GM12878 (cell line): Measurements from ENCODE around the gene GNAT3. TPM values are rescaled to one million over a fixed set of nuclear protein-coding genes. Genes with fewer than 3 reads are reported as not detected.

Source experiments
- ATAC-seq: fragments of 200-7000 bp; cut with Tn5 transposase; 3 replicates; pipeline ENCODE4 v1.9.1; 2020; ENCODE audit warnings: mild to moderate bottlenecking, moderate library complexity
- BruUV-seq: library from RNA; stranded (reverse); fragments of 400-500 nt; replicated peaks from 2 replicates; lab custom pipeline; 2021; lab: Mats Ljungman, UMichigan
- CTCF ChIA-PET: fragments of 300-600 bp; sonication (Branson Sonifier 250); formaldehyde crosslinking; extraction: SDS; loops from one replicate; lab custom pipeline; 2021; ENCODE audit warnings: inconsistent platforms; lab: Yijun Ruan, JAX
- POLR2A ChIA-PET: fragments of 350-600 bp; formaldehyde crosslinking; extraction: SDS; loops from one replicate; lab custom pipeline; 2021; ENCODE audit warnings: inconsistent platforms; lab: Charles Lee
- RAD21 ChIA-PET: fragments of 300-600 bp; sonication (Branson Sonifier 250); formaldehyde crosslinking; loops from one replicate; lab custom pipeline; 2023; ENCODE audit warnings: antibody characterized with exemption; ENCODE audit not compliant: unreplicated experiment; lab: Charles Lee
- SMC1A ChIA-PET: fragments of 300-600 bp; sonication (Branson Sonifier 250); formaldehyde crosslinking; loops from one replicate; lab custom pipeline; 2023; ENCODE audit not compliant: unreplicated experiment, uncharacterized antibody; lab: Charles Lee
- DNase-seq: peaks from one replicate; pipeline ENCODE4 v3.0.0-alpha.2; 2011; ENCODE audit warnings: low read depth, low spot score
- FAIRE-seq: peaks from 3 replicates; lab custom pipeline; 2011; peaks lifted over from hg19 to GRCh38; lab: Jason Lieb, UNC
- H2AFZ ChIP-seq: 2 replicates; pipeline ENCODE4 v1.6.0; 2011; ENCODE audit warnings: low read depth, low read length, control low read depth; ENCODE audit not compliant: control insufficient read depth
- H3K27ac ChIP-seq: 2 replicates; pipeline ENCODE4 v1.5.1; 2011; ENCODE audit warnings: control low read depth; ENCODE audit not compliant: control insufficient read depth, insufficient read depth
- H3K27me3 ChIP-seq, 2 experiments: replicated peaks in 1 of 2; 2 replicates each; pipeline versions ENCODE4 v1.6.0 to v1.6.1; 2011; ENCODE audit warnings: low read length in 1 of 2; ENCODE audit not compliant: control insufficient read depth in 2 of 2, insufficient read depth in 2 of 2
- H3K36me3 ChIP-seq, 2 experiments: 2 replicates each; pipeline ENCODE4 v1.5.1; 2011; ENCODE audit warnings: low read length in 1 of 2; ENCODE audit not compliant: control insufficient read depth in 2 of 2, insufficient read depth in 2 of 2
- H3K4me1 ChIP-seq: 2 replicates; pipeline ENCODE4 v1.6.1; 2011; ENCODE audit warnings: mild to moderate bottlenecking, low read length, moderate library complexity, mixed read lengths; ENCODE audit not compliant: control insufficient read depth, insufficient read depth
- H3K4me2 ChIP-seq: 2 replicates; pipeline ENCODE4 v1.6.0; 2011; ENCODE audit warnings: control low read depth; ENCODE audit not compliant: control insufficient read depth, insufficient read depth
- H3K4me3 ChIP-seq: fragments of 200-600 bp; sonication (generic); 2 replicates; pipeline ENCODE4 v1.5.1; 2016
- H3K79me2 ChIP-seq: 2 replicates; pipeline ENCODE4 v1.6.0; 2011; ENCODE audit warnings: low read length; ENCODE audit not compliant: control insufficient read depth, insufficient read depth
- H3K9ac ChIP-seq: 2 replicates; pipeline ENCODE4 v1.8.0; 2011; ENCODE audit warnings: low read length, control low read depth, mixed read lengths; ENCODE audit not compliant: control insufficient read depth, insufficient read depth
- H3K9me3 ChIP-seq: replicated peaks from 3 replicates; pipeline ENCODE4 v1.5.1; 2011; ENCODE audit warnings: mild to moderate bottlenecking, low read length; ENCODE audit not compliant: control insufficient read depth, insufficient read depth
- H4K20me1 ChIP-seq: 2 replicates; pipeline ENCODE4 v1.6.0; 2011; ENCODE audit not compliant: control insufficient read depth, insufficient read depth
- CHD2 ChIP-seq: IDR thresholded peaks from 2 replicates; pipeline ENCODE4 v1.6.1; 2011; ENCODE audit warnings: low read depth, low read length, improper control_type of control experiment, borderline replicate concordance
- GATAD2B ChIP-seq: fragments of 450-650 bp; conservative IDR thresholded peaks from 2 replicates; pipeline ENCODE4 v1.6.1; 2017; ENCODE audit warnings: low read depth, mild to moderate bottlenecking, moderate library complexity
- HDAC6 ChIP-seq: fragments of 200-600 bp; sonication (generic); IDR thresholded peaks from one replicate; pipeline ENCODE4 v1.8.0; 2017; ENCODE audit warnings: antibody characterized with exemption; ENCODE audit not compliant: unreplicated experiment
- HSF1 ChIP-seq: fragments of 150-350 bp; IDR thresholded peaks from 2 replicates; pipeline ENCODE4 v1.6.1; 2014; ENCODE audit warnings: mild to moderate bottlenecking, low read depth, low read length
- JUNB ChIP-seq: IDR thresholded peaks from 2 replicates; pipeline ENCODE4 v1.6.1; 2016; ENCODE audit warnings: antibody characterized with exemption, mild to moderate bottlenecking
- MEF2B ChIP-seq: fragments of 450-650 bp; IDR thresholded peaks from 2 replicates; pipeline ENCODE4 v1.6.1; 2018; ENCODE audit warnings: mild to moderate bottlenecking, moderate library complexity; ENCODE audit not compliant: partially characterized antibody, poor library complexity, severe bottlenecking
- MYB ChIP-seq: fragments of 150-350 bp; IDR thresholded peaks from 2 replicates; pipeline ENCODE4 v1.6.1; 2014; ENCODE audit warnings: mild to moderate bottlenecking, low read depth, low read length, borderline replicate concordance
- MYC ChIP-seq: IDR thresholded peaks from 2 replicates; pipeline ENCODE4 v1.6.1; 2011; ENCODE audit warnings: mild to moderate bottlenecking, low read length, moderate library complexity, inconsistent platforms; ENCODE audit not compliant: insufficient read depth, insufficient replicate concordance, insufficient read length, severe bottlenecking
- NFXL1 ChIP-seq: fragments of 450-650 bp; IDR thresholded peaks from 2 replicates; pipeline ENCODE4 v1.6.1; 2017; ENCODE audit warnings: antibody characterized with exemption, mild to moderate bottlenecking, borderline replicate concordance
- NRF1 ChIP-seq: conservative IDR thresholded peaks from 2 replicates; pipeline ENCODE4 v1.6.1; 2011; ENCODE audit warnings: mild to moderate bottlenecking, low read depth, low read length, improper control_type of control experiment
- POLR2A ChIP-seq: IDR thresholded peaks from 2 replicates; pipeline ENCODE4 v1.6.1; 2011; ENCODE audit warnings: low read depth, mild to moderate bottlenecking, low read length
- SMC3 ChIP-seq: IDR thresholded peaks from 2 replicates; pipeline ENCODE4 v1.6.1; 2011; ENCODE audit warnings: low read length, improper control_type of control experiment, borderline replicate concordance
- SP1 ChIP-seq: IDR thresholded peaks from one replicate; pipeline ENCODE4 v1.6.1; 2011; ENCODE audit warnings: low read depth, low read length
- SUZ12 ChIP-seq: fragments of 200-600 bp; sonication (generic); IDR thresholded peaks from one replicate; pipeline ENCODE4 v1.6.1; 2018; ENCODE audit warnings: antibody characterized with exemption, mild to moderate bottlenecking; ENCODE audit not compliant: unreplicated experiment
- TAF1 ChIP-seq: IDR thresholded peaks from 2 replicates; pipeline ENCODE4 v1.6.1; 2011; ENCODE audit warnings: mild to moderate bottlenecking, low read depth, low read length, borderline replicate concordance
- ZBED1 ChIP-seq: IDR thresholded peaks from 2 replicates; pipeline ENCODE4 v1.6.1; 2016; ENCODE audit warnings: borderline replicate concordance
- ZNF217 ChIP-seq: fragments of 450-650 bp; IDR thresholded peaks from 2 replicates; pipeline ENCODE4 v1.6.1; 2017; ENCODE audit warnings: antibody characterized with exemption, mild to moderate bottlenecking
- ZNF274 ChIP-seq: IDR thresholded peaks from one replicate; pipeline ENCODE4 v1.8.0; 2011; ENCODE audit not compliant: insufficient read length, insufficient read depth
- WGBS: methylation state at CpG from one replicate; pipeline ENCODE4 v1.1.6; 2016; ENCODE audit warnings: low lambda C conversion rate; ENCODE audit not compliant: insufficient replicate concordance, insufficient coverage; ENCODE audit errors: missing lambda C conversion rate; 5-methylcytosine and 5-hydroxymethylcytosine counted together
- in situ Hi-C: fragments of 300-500 bp; cut with MboI; formaldehyde crosslinking; loops from 9 replicates; pipeline ENCODE4 v1.14.3; 2018; ENCODE audit warnings: mixed read lengths
- intact Hi-C: fragments of 100-400 bp; cut with micrococcal nuclease; formaldehyde crosslinking; loops from one replicate; pipeline ENCODE4 v1.14.2; 2022; ENCODE audit not compliant: unreplicated experiment
- polyA plus RNA-seq, 11 experiments: library from polyadenylated mRNA; depleted of rRNA in 4 of 11; unstranded in 6 of 11; stranded (reverse) in 5 of 11; fragments of >200 nt; fragmentation: Nextera tagmentation in 4 of 11; fragmentation: Illumina TruSeq in 1 of 11; extraction: Ambion mirVana in 4 of 11; extraction: Trizol in 1 of 11; gene quantifications; 1 replicate in 1 of 11; 2 replicates in 10 of 11; pipeline versions ENCODE4 v1.2.1 to v1.2.3, GENCODE V29; 2011 to 2016; ENCODE audit warnings: inconsistent platforms in 2 of 11, missing spikeins in 2 of 11, low read depth in 1 of 11
- total RNA-seq, 4 experiments: library from RNA; depleted of rRNA in 3 of 4; stranded (reverse); fragments of >200 nt in 3 of 4; fragmentation: Illumina TruSeq in 1 of 4; extraction: Trizol in 1 of 4; gene quantifications; 2 replicates each; pipeline versions ENCODE4 v1.2.1 to v1.2.3, GENCODE V29; 2013 to 2021
- TF ChIP-seq, protein P1 (sequence below): fragments of 450-650 bp; IDR thresholded peaks from 2 replicates; pipeline ENCODE4 v1.6.1; 2016; ENCODE audit warnings: mild to moderate bottlenecking

Gene GNAT3
- total and polyA plus RNA-seq, 10 of the 15 experiments (the other 5 are each of a cell fraction or from before 2014, with no cell fraction given), result 1.7 to 8.3 (median 5.8) TPM; not detected in 1

DNA sequence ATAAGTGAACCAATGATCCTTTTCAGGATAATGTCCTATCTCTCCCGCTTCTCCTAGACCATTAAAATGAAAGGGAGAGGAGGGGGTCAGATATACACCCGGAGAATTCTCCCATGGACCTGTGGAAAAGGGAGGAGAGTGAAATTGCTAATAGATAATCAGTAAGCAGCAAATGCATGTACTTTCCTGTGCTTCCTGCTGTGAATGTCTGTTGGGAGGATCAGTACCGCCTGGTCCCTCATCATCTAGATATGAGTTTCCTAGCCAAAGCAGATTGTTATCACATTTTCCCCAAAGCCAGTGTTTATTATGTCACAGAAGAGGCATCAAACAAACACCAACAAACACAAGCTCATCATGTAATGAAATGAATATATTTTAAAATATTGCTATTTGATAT is 96.8 kb downstream of the GNAT3 start:
- CTCF ChIA-PET, result no interaction called here
- Histone ChIP-seq H3K4me2 (no peak overlapping the region), H3K27ac (no peak overlapping the region), H3K79me2 (no peaks in the 10 kb centered on the region), H3K9ac (no peak overlapping the region), H3K4me1 (no peaks in the 10 kb centered on the region), H4K20me1 (no peaks in the 10 kb centered on the region), H2AFZ (no peak overlapping the region), H3K9me3 (no peaks in the 10 kb centered on the region)
- POLR2A ChIA-PET, result interaction anchor here (0.5 kb wide), 1 partner anchor 495 kb away, joined by 5 read pairs; no protein-coding TSS in a partner anchor
- no peak for DNase-seq
- WGBS, result 42% methylated on average over 3 of the region's 3 CpGs
- in situ Hi-C loops (no loop called here), intact Hi-C loops (no loop called here)
- ATAC-seq, result no peak
- BruUV-seq, result no TSS peak
- RAD21 ChIA-PET, result no interaction called here
- TF ChIP-seq POLR2A (no peak), SMC3 (no peak), NFXL1 (no peak), MYB (no peak), CHD2 (no peak), NRF1 (no peak), HSF1 (no peak), MYC (no peak), JUNB (no peak), GATAD2B (no peak), ZBED1 (no peak), ZNF274 (no peak), TAF1 (no peak), SP1 (no peak), HDAC6 (no peak), ZNF217 (no peak), MEF2B (no peak), SUZ12 (no peak)
- TF ChIP-seq, protein P1, sequence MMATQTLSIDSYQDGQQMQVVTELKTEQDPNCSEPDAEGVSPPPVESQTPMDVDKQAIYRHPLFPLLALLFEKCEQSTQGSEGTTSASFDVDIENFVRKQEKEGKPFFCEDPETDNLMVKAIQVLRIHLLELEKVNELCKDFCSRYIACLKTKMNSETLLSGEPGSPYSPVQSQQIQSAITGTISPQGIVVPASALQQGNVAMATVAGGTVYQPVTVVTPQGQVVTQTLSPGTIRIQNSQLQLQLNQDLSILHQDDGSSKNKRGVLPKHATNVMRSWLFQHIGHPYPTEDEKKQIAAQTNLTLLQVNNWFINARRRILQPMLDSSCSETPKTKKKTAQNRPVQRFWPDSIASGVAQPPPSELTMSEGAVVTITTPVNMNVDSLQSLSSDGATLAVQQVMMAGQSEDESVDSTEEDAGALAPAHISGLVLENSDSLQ, result no peak
- TF ChIP-seq, all 136 proteins: peak for 0
- no peak for FAIRE-seq
- SMC1A ChIA-PET, result no interaction called here
- no peaks in the 10 kb centered on the region for H3K36me3 ChIP-seq
- no peak overlapping the region for H3K4me3 ChIP-seq
- H3K27me3 ChIP-seq, result no peaks in the 10 kb centered on the region; a peak in 1 of 4 replicates
